Neutrophil (primary cell): ENCODE data around the gene TRPT1.

Experiments
- H3K27ac ChIP-seq: fragments of 200-600 bp; sonication (generic); 2 replicates; pipeline ENCODE4 v1.5.1; 2016; ENCODE audit warnings: mild to moderate bottlenecking, moderate library complexity
- H3K27me3 ChIP-seq: fragments of 200-600 bp; sonication (generic); 2 replicates; pipeline ENCODE4 v1.6.0; 2016; ENCODE audit warnings: mild to moderate bottlenecking
- H3K36me3 ChIP-seq: fragments of 200-600 bp; sonication (generic); 2 replicates; pipeline ENCODE4 v1.5.1; 2017
- H3K4me1 ChIP-seq, 2 experiments: fragments of 200-600 bp in 1 of 2; sonication (generic) in 1 of 2; 1 replicate in 1 of 2; 2 replicates in 1 of 2; pipeline versions ENCODE4 v1.5.1 to v1.6.1; 2013 to 2016; ENCODE audit warnings: low read depth in 1 of 2, low read length in 1 of 2, mild to moderate bottlenecking in 1 of 2, moderate library complexity in 1 of 2; ENCODE audit not compliant: control insufficient read depth in 1 of 2, insufficient read depth in 1 of 2
- H3K4me3 ChIP-seq, 2 experiments: fragments of 200-600 bp in 1 of 2; sonication (generic) in 1 of 2; 1 replicate in 1 of 2; 2 replicates in 1 of 2; pipeline ENCODE4 v1.5.1; 2013 to 2016; ENCODE audit warnings: low read depth in 1 of 2, low read length in 1 of 2, mild to moderate bottlenecking in 1 of 2, moderate library complexity in 1 of 2
- H3K9me3 ChIP-seq: fragments of 200-600 bp; sonication (generic); 2 replicates; pipeline ENCODE4 v1.5.1; 2016
- CTCF ChIP-seq: fragments of 200-600 bp; sonication (generic); IDR thresholded peaks from 2 replicates; pipeline ENCODE4 v1.5.1; 2016; ENCODE audit warnings: antibody characterized with exemption

Gene TRPT1

GRCh38 chr11:64235437-64236161 lies 9.6 kb upstream of the TRPT1 start:
- TF ChIP-seq CTCF, result no peak
- Histone ChIP-seq H3K27me3 (peaks cover 24% of the 10 kb centered on the region), H3K36me3 (no peaks in the 10 kb centered on the region), H3K27ac (no peak overlapping the region), H3K9me3 (no peaks in the 10 kb centered on the region), H3K4me1 (peaks cover 70 to 71% of the 10 kb centered on the region in 2 experiments), H3K4me3 (peak overlapping the region; percentile 55 to 71)

- H3K4me3 ChIP-seq, result peak overlapping the region; percentile 55 to 71
- peaks cover 65 to 71% of the 10 kb centered on the region in 2 experiments for H3K4me1 ChIP-seq
- peaks cover 24% of the 10 kb centered on the region for H3K27me3 ChIP-seq
- H3K9me3 ChIP-seq, result no peaks in the 10 kb centered on the region
- TF ChIP-seq CTCF, result no peak
- no peaks in the 10 kb centered on the region for H3K36me3 ChIP-seq
- peak overlapping the region; percentile 40 for H3K27ac ChIP-seq
These were observed 8.8 kb upstream of the TRPT1 start for GRCh38 chr11:64234647-64235379.

GRCh38 chr11:64233913-64234586 lies 8.1 kb upstream of the TRPT1 start, which contains the start of gene VEGFB:
VEGFB (plus strand) TSS chr11:64234584; CDS start chr11:64234834, 250 bp downstream.
- H3K27me3 ChIP-seq, result peaks cover 24% of the 10 kb centered on the region
- H3K4me3 ChIP-seq, result peak within 1 kb of the TSS; percentile 55 to 71
- H3K36me3 ChIP-seq, result no peaks in the 10 kb centered on the region
- no peaks in the 10 kb centered on the region for H3K9me3 ChIP-seq
- peak within 1 kb of the TSS; percentile 40 for H3K27ac ChIP-seq
- H3K4me1 ChIP-seq, result peaks cover 65 to 71% of the 10 kb centered on the region in 2 experiments
- no peak for TF ChIP-seq CTCF

GRCh38 chr11:64232967-64233315 lies 7.0 kb upstream of the TRPT1 start:
- Histone ChIP-seq H3K4me1 (peaks cover 55 to 61% of the 10 kb centered on the region in 2 experiments), H3K36me3 (no peaks in the 10 kb centered on the region), H3K27me3 (peaks cover 24% of the 10 kb centered on the region), H3K9me3 (no peaks in the 10 kb centered on the region), H3K27ac (no peak overlapping the region), H3K4me3 (no peak overlapping the region)
- no peak for TF ChIP-seq CTCF

- TF ChIP-seq CTCF, result no peak
- Histone ChIP-seq H3K4me3 (no peak overlapping the region), H3K9me3 (no peaks in the 10 kb centered on the region), H3K27ac (peak overlapping the region; percentile 97), H3K36me3 (no peaks in the 10 kb centered on the region), H3K27me3 (peaks cover 24% of the 10 kb centered on the region), H3K4me1 (peaks cover 53 to 58% of the 10 kb centered on the region in 2 experiments)
These were observed 6.4 kb upstream of the TRPT1 start for GRCh38 chr11:64232182-64232966.
